AG09309 (cell line): Measurements from ENCODE around the gene MRC2.
"Not testable (repeated sequence)": the region's sequence is repeated elsewhere in the genome, so short reads cannot be mapped to it uniquely, and the experiment has no call there.

Experiments
- DNase-seq: peaks from one replicate; pipeline ENCODE4 v3.0.0-alpha.2; 2010; ENCODE audit warnings: low read depth
- H3K4me3 ChIP-seq: 2 replicates; pipeline ENCODE4 v1.5.1; 2011; ENCODE audit warnings: mild to moderate bottlenecking, low read depth, low read length, moderate library complexity; ENCODE audit not compliant: control insufficient read depth
- TF ChIP-seq, protein P1 (sequence below): IDR thresholded peaks from 2 replicates; pipeline ENCODE4 v1.5.1; 2011; ENCODE audit warnings: mild to moderate bottlenecking, low read depth, low read length, inconsistent platforms; ENCODE audit not compliant: insufficient read depth, control insufficient read depth; ENCODE audit errors: missing control alignments

MRC2 gene

GRCh38 chr17:62599964-62600657 is 27.4 kb upstream of the MRC2 start:
- DNase-seq, result no peak
- no peak overlapping the region for H3K4me3 ChIP-seq
- TF ChIP-seq, protein P1, sequence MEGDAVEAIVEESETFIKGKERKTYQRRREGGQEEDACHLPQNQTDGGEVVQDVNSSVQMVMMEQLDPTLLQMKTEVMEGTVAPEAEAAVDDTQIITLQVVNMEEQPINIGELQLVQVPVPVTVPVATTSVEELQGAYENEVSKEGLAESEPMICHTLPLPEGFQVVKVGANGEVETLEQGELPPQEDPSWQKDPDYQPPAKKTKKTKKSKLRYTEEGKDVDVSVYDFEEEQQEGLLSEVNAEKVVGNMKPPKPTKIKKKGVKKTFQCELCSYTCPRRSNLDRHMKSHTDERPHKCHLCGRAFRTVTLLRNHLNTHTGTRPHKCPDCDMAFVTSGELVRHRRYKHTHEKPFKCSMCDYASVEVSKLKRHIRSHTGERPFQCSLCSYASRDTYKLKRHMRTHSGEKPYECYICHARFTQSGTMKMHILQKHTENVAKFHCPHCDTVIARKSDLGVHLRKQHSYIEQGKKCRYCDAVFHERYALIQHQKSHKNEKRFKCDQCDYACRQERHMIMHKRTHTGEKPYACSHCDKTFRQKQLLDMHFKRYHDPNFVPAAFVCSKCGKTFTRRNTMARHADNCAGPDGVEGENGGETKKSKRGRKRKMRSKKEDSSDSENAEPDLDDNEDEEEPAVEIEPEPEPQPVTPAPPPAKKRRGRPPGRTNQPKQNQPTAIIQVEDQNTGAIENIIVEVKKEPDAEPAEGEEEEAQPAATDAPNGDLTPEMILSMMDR, result no peak

DNA sequence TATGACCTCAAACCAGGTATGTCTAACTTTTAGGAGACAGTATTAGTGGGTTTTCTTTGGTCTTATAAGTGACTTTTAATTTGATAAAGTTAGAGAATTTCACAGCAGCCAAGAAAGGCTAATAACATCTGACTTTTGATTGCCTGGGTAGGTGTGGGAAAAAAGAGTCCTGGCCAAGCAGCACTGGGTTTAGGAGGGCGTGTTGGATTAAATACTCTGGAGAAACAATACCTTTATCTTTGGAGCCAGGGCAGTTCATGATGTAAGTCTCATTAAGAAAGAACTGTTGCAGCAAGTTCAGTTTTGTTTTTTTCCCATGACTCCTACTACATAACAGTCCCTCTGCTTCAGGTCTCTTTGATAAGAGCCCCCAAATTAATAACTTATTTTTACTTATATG is 26.7 kb upstream of the MRC2 start:
- TF ChIP-seq, protein P1, result no peak
- DNase-seq, result no peak
- H3K4me3 ChIP-seq, result no peak overlapping the region

GRCh38 chr17:62601471-62601870 is 26.0 kb upstream of the MRC2 start:
- no peak overlapping the region for H3K4me3 ChIP-seq
- DNase-seq, result no peak
- TF ChIP-seq, protein P1, result peak; percentile 61

DNA sequence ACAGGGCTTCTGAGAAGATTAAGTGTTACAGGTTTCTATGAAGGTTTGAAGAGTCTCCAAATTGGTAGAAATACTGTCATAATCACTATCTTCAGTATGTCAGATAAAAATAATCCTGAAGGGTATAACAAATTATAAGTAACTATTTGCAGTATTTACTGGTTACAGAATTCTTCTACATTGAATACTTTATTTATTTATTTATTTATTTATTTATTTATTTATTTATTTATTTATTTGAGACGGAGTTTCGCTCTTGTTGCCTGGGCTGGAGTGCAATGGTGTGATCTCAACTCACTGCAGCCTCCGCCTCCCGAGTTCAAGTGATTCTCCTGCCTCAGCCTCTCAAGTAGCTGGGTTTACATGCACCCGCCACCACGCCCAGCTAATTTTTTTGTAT is 23.7 kb upstream of the MRC2 start:
- not testable (repeated sequence) for H3K4me3 ChIP-seq, DNase-seq

DNA sequence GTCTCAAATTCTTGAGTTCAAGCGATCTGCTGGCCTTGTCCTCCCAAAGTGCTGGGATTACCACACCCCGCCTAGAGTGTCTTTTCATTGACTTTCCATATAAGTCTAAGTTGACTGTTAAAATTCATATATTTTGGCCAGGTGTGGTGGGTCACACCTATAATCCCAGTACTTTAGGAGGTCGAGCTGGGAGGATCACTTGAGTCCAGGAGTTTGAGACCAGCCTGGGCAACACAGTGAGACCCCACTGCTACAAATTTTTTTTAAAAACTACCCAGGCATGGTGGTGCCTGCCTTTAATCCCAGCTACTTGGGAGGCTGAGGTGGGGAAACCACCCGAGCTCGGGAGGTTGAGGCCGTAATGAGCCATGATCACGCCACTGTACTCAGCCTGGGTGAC is 21.9 kb upstream of the MRC2 start:
- TF ChIP-seq, protein P1, result no peak
- DNase-seq, result no peak
- no peak overlapping the region for H3K4me3 ChIP-seq

DNA sequence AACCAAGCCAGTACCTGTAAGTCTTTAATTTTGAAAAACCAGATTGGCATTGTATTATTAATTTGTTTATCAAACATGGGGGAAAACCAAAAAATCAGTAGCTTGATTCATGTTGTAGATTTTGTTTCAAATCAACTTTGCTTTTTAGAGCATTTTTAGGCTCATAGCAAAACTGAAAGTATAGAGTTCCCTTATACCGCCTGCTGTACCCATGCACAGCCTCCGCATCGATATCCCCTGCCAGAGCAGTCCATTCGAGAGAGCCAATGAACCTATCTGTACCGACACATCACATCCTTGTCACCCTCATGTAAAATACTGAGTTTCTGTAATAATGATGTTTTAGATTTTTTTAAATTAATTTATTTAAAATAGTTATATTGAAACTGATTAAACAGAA is 16.2 kb upstream of the MRC2 start:
- TF ChIP-seq, protein P1, result no peak
- DNase-seq, result no peak
- no peak overlapping the region for H3K4me3 ChIP-seq

DNA sequence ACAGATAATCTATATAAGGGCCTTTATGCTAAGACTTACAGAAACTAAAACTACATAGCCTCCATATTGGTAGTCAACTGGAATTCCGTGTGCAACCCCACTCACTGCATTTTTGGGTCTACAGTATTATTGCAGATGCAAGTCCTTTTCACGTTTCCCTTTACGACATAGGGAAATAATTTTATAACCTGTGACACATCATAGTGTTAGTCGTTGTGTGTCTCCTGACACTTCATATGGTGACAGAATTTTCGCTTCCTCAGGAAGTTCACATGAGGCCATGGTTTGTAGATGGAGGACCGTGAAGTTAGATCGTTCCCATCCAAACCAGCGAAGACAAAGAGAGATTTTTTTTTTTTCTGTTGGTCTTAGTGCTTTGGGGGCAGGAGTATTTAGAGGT is 15.7 kb upstream of the MRC2 start:
- TF ChIP-seq, protein P1, result no peak
- DNase-seq, result no peak
- H3K4me3 ChIP-seq, result no peak overlapping the region

GRCh38 chr17:62612289-62612688 is 15.2 kb upstream of the MRC2 start:
- not testable (repeated sequence) for H3K4me3 ChIP-seq, DNase-seq

- H3K4me3 ChIP-seq, DNase-seq: not testable (repeated sequence)
These were observed 14.4 kb upstream of the MRC2 start for GRCh38 chr17:62613095-62613494.
